Endothelial cell of umbilical vein (primary cell): ENCODE results near the gene ZDHHC13. TPM values are rescaled to one million over a fixed set of nuclear protein-coding genes. Genes with fewer than 3 reads are reported as not detected.

Experiments
- BruUV-seq: library from RNA; stranded (reverse); fragments of 400-500 nt; replicated peaks from 2 replicates; lab custom pipeline; 2021; lab: Mats Ljungman, UMichigan
- CTCF ChIA-PET: fragments of 300-600, 350-600 bp; sonication (Branson Sonifier 250); formaldehyde crosslinking; loops from one replicate; lab custom pipeline; 2021; ENCODE audit warnings: antibody characterized with exemption, inconsistent platforms; lab: Charles Lee
- POLR2A ChIA-PET: fragments of 300-600, 350-600 bp; sonication (Branson Sonifier 250); formaldehyde crosslinking; loops from one replicate; lab custom pipeline; 2021; ENCODE audit warnings: antibody characterized with exemption, inconsistent platforms; lab: Charles Lee
- DNase-seq: peaks from one replicate; pipeline ENCODE4 v3.0.0-alpha.2; 2011; ENCODE audit warnings: low read depth, low spot score
- FAIRE-seq: peaks from 2 replicates; lab custom pipeline; 2011; peaks lifted over from hg19 to GRCh38; lab: Jason Lieb, UNC
- H2AFZ ChIP-seq: 2 replicates; pipeline ENCODE4 v1.6.0; 2012; ENCODE audit warnings: low read depth, low read length, control low read depth, inconsistent platforms
- H3K27ac ChIP-seq: 2 replicates; pipeline ENCODE4 v1.5.1; 2011; ENCODE audit warnings: low read depth, mild to moderate bottlenecking, control low read depth, low read length, moderate library complexity; ENCODE audit not compliant: insufficient read depth
- H3K27me3 ChIP-seq, 2 experiments: 2 replicates each; pipeline versions ENCODE4 v1.6.0 to v1.6.1; 2011; ENCODE audit warnings: low read length in 2 of 2, mixed read lengths in 1 of 2; ENCODE audit not compliant: control insufficient read depth in 2 of 2, insufficient read depth in 2 of 2
- H3K36me3 ChIP-seq, 2 experiments: 2 replicates in 1 of 2; 3 replicates in 1 of 2; pipeline ENCODE4 v1.5.1; 2011; ENCODE audit warnings: low read length in 2 of 2, mild to moderate bottlenecking in 1 of 2, moderate library complexity in 1 of 2; ENCODE audit not compliant: control insufficient read depth in 2 of 2, insufficient read depth in 2 of 2; ENCODE audit errors: extremely low read depth in 1 of 2
- H3K4me1 ChIP-seq: 3 replicates; pipeline ENCODE4 v1.5.1; 2011; ENCODE audit warnings: mild to moderate bottlenecking, low read length; ENCODE audit not compliant: control insufficient read depth, insufficient read depth; ENCODE audit errors: extremely low read depth
- H3K4me2 ChIP-seq: 2 replicates; pipeline ENCODE4 v1.6.1; 2011; ENCODE audit warnings: low read length, control low read depth, mixed read lengths; ENCODE audit not compliant: insufficient read depth
- H3K4me3 ChIP-seq, 3 experiments: fragments of 200-600 bp in 1 of 3; sonication (generic), shearing (Covaris generic) in 1 of 3; replicated peaks in 1 of 3; 2 replicates each; pipeline ENCODE4 v1.5.1; 2011 to 2016; ENCODE audit warnings: control low read depth in 3 of 3, low read length in 3 of 3, mild to moderate bottlenecking in 2 of 3, inconsistent platforms in 1 of 3, low read depth in 1 of 3, moderate library complexity in 1 of 3; ENCODE audit not compliant: insufficient read depth in 1 of 3
- H3K79me2 ChIP-seq: 2 replicates; pipeline ENCODE4 v1.6.0; 2012; ENCODE audit warnings: low read length, inconsistent platforms; ENCODE audit not compliant: control insufficient read depth, insufficient read depth
- H3K9ac ChIP-seq: replicated peaks from 2 replicates; pipeline ENCODE3; 2011; ENCODE audit warnings: low read length, control low read depth; ENCODE audit not compliant: insufficient read depth; ENCODE audit errors: extremely low read depth
- H3K9me1 ChIP-seq: replicated peaks from 3 replicates; pipeline ENCODE4 v1.6.0; 2011; ENCODE audit warnings: mild to moderate bottlenecking, low read length; ENCODE audit not compliant: control insufficient read depth, insufficient read depth; ENCODE audit errors: extremely low read depth
- H3K9me3 ChIP-seq: replicated peaks from 2 replicates; pipeline ENCODE4 v1.5.1; 2012; ENCODE audit warnings: low read length, inconsistent platforms; ENCODE audit not compliant: control insufficient read depth, insufficient read depth
- H4K20me1 ChIP-seq: replicated peaks from 2 replicates; pipeline ENCODE3; 2011; ENCODE audit warnings: mild to moderate bottlenecking, low read length; ENCODE audit not compliant: control insufficient read depth, insufficient read depth; ENCODE audit errors: extremely low read depth
- EZH2 ChIP-seq: IDR thresholded peaks from 2 replicates; pipeline ENCODE4 v1.6.1; 2012; ENCODE audit warnings: borderline replicate concordance, low read depth, mild to moderate bottlenecking, moderate library complexity, low read length, inconsistent platforms; ENCODE audit not compliant: severe bottlenecking
- FOS ChIP-seq: IDR thresholded peaks from 2 replicates; pipeline ENCODE4 v1.6.1; 2011; ENCODE audit warnings: mild to moderate bottlenecking, low read length, moderate library complexity, borderline replicate concordance; ENCODE audit not compliant: insufficient read depth
- GATA2 ChIP-seq: IDR thresholded peaks from 2 replicates; pipeline ENCODE4 v1.7.0; 2011; ENCODE audit warnings: low read depth, mild to moderate bottlenecking, moderate library complexity, mixed read lengths, low read length; ENCODE audit not compliant: insufficient read length, insufficient read depth
- JUN ChIP-seq: IDR thresholded peaks from 2 replicates; pipeline ENCODE4 v1.6.1; 2011; ENCODE audit warnings: borderline replicate concordance, low read depth; ENCODE audit not compliant: insufficient read length, insufficient read depth
- MYC ChIP-seq: IDR thresholded peaks from one replicate; pipeline ENCODE4 v1.6.1; 2011; ENCODE audit warnings: mild to moderate bottlenecking, low read depth, low read length
- POLR2A ChIP-seq: IDR thresholded peaks from 2 replicates; pipeline ENCODE4 v1.6.1; 2012; ENCODE audit warnings: low read depth, mild to moderate bottlenecking, control low read depth, low read length
- POLR2AphosphoS5 ChIP-seq: IDR thresholded peaks from 2 replicates; pipeline ENCODE4 v1.6.1; 2012; ENCODE audit warnings: low read depth, mild to moderate bottlenecking, control low read depth, low read length, moderate library complexity; ENCODE audit not compliant: insufficient read depth
- dilution Hi-C: fragments of 300-500 bp; cut with MboI; formaldehyde crosslinking; loops from one replicate; pipeline ENCODE4 v1.15.0; 2019; ENCODE audit warnings: low sequenced_read_pairs; ENCODE audit not compliant: extremely low pct_ligation_motif_present
- intact Hi-C: fragments of 100-400 bp; cut with micrococcal nuclease; formaldehyde crosslinking; loops from one replicate; pipeline ENCODE4 v1.10.0; 2022
- polyA plus RNA-seq, 4 experiments: library from polyadenylated mRNA; depleted of rRNA in 3 of 4; stranded (reverse) in 3 of 4; unstranded in 1 of 4; fragments of >200 nt; gene quantifications; 2 replicates each; pipeline versions ENCODE4 v1.2.1 to v1.2.3, GENCODE V29; 2011 to 2012; ENCODE audit warnings: missing spikeins in 1 of 4
- total RNA-seq: library from RNA; stranded (reverse); gene quantifications from 2 replicates; pipeline ENCODE4 v1.2.3, GENCODE V29; 2021
- TF ChIP-seq, protein P1 (sequence below), 2 donors: IDR thresholded peaks; 1 replicate in 1 of 2; 2 replicates in 1 of 2; pipeline ENCODE4 v1.5.1; 2011; ENCODE audit warnings: low read length in 2 of 2, mild to moderate bottlenecking in 2 of 2, moderate library complexity in 2 of 2, control low read depth in 1 of 2, inconsistent platforms in 1 of 2, low read depth in 1 of 2; ENCODE audit not compliant: insufficient read depth in 1 of 2; ENCODE audit errors: extremely low read depth in 1 of 2
- TF ChIP-seq, protein P2 (sequence below): IDR thresholded peaks from 2 replicates; pipeline ENCODE4 v1.6.1; 2011; ENCODE audit not compliant: insufficient read depth, insufficient read length

ZDHHC13 gene
- total and polyA plus RNA-seq, 2 donors (not counting 3 experiments of a cell fraction or from before 2014, with no cell fraction given): 37.4 to 52.9 TPM

DNA sequence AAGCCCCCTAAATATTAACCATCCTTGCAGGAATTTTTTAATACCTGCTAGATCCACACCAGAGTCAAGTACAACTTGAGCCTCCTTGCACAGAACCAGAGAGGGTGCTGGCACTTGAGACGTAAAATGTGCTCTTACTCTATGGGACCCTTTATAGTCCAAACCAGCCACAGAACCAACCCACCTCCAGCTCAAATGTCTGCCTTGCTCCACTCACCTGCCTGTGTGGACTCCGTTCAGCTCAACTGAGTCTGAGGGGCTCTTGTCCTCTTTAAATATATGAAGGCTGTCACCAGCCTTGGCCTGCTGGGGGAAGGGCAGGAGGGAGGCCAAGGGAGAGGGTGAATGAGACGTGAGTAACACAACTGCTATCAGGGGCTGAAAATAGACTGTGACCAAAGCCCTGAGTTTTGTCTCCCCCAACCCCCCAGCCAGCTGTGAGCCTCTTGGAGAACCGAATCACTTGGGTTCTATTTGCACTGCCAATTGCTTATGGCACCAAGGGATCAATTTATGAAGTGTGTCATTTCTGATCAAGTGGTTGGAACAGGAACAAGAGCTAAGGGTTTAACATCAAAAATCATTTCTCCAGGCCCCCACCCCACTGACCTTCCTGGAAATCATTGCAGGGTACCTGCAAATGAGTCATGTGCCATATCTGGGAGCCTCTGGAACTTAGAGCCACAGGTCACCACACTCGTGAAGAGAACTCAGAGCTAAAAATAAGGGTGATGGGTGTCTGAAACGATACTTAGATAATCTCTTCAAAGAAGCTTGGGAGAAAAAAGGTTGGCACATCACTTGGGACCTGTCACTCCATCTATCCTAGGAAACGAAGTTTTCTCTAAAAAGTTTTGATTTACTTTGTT lies 85.0 kb downstream of the ZDHHC13 start, which contains the start of gene CSRP3:
TSS of gene CSRP3 (minus strand) at position 247 of the 869 bp plus-strand sequence. CDS start 9,535 bp downstream, outside the sequence.
- no peaks in the 10 kb centered on the region for H3K9me3 ChIP-seq
- CTCF ChIA-PET: interaction anchor here (1.3 kb wide), 1 partner anchor 18 kb away, joined by 3 read pairs; no protein-coding TSS in a partner anchor
- no peaks in the 10 kb centered on the region for H3K36me3 ChIP-seq
- dilution Hi-C loops: no loop called here
- TF ChIP-seq POLR2A (no peak), FOS (no peak), POLR2AphosphoS5 (no peak), EZH2 (no peak), MYC (no peak), JUN (no peak), GATA2 (no peak)
- TF ChIP-seq, protein P1, sequence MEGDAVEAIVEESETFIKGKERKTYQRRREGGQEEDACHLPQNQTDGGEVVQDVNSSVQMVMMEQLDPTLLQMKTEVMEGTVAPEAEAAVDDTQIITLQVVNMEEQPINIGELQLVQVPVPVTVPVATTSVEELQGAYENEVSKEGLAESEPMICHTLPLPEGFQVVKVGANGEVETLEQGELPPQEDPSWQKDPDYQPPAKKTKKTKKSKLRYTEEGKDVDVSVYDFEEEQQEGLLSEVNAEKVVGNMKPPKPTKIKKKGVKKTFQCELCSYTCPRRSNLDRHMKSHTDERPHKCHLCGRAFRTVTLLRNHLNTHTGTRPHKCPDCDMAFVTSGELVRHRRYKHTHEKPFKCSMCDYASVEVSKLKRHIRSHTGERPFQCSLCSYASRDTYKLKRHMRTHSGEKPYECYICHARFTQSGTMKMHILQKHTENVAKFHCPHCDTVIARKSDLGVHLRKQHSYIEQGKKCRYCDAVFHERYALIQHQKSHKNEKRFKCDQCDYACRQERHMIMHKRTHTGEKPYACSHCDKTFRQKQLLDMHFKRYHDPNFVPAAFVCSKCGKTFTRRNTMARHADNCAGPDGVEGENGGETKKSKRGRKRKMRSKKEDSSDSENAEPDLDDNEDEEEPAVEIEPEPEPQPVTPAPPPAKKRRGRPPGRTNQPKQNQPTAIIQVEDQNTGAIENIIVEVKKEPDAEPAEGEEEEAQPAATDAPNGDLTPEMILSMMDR (IDR thresholded peaks at IDR 0.05; ENCODE audit: extremely low read depth in 1 of 2, insufficient read depth in 1 of 2, low read depth in 1 of 2, low read length in 2 of 2): no peak
- TF ChIP-seq, protein P2, sequence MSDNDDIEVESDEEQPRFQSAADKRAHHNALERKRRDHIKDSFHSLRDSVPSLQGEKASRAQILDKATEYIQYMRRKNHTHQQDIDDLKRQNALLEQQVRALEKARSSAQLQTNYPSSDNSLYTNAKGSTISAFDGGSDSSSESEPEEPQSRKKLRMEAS: no peak
- H3K9ac ChIP-seq: no peak within 1 kb of the TSS
- POLR2A ChIA-PET: no interaction called here
- H3K4me3 ChIP-seq: no peak within 1 kb of the TSS
- DNase-seq: no peak
- peaks cover 2 to 8% of the 10 kb centered on the region in 2 experiments for H3K27me3 ChIP-seq
- H3K79me2 ChIP-seq: no peaks in the 10 kb centered on the region
- H3K27ac ChIP-seq: no peak within 1 kb of the TSS
- no peak for FAIRE-seq
- H2AFZ ChIP-seq: no peak within 1 kb of the TSS
- H3K4me2 ChIP-seq: no peak within 1 kb of the TSS
- H4K20me1 ChIP-seq: no peaks in the 10 kb centered on the region
- H3K4me1 ChIP-seq: peaks cover 15% of the 10 kb centered on the region
- BruUV-seq: no TSS peak
- H3K9me1 ChIP-seq: no peaks in the 10 kb centered on the region
- intact Hi-C loops: no loop called here
